Measurements from ENCODE around the gene ENGASE. TPM values are rescaled to one million over a fixed set of nuclear protein-coding genes. Genes with fewer than 3 reads are reported as not detected.

ENGASE gene
- total RNA-seq, 1 donor from 2014 or later = 16.8 TPM

GRCh38 chr17:79090443-79091225 lies 16.0 kb downstream of the ENGASE start:
- H3K4me3 Mint-ChIP-seq (ENCODE audit: unreplicated experiment) = no peak overlapping the region
- DNase-seq (ENCODE audit: low spot score) = no peak

DNA sequence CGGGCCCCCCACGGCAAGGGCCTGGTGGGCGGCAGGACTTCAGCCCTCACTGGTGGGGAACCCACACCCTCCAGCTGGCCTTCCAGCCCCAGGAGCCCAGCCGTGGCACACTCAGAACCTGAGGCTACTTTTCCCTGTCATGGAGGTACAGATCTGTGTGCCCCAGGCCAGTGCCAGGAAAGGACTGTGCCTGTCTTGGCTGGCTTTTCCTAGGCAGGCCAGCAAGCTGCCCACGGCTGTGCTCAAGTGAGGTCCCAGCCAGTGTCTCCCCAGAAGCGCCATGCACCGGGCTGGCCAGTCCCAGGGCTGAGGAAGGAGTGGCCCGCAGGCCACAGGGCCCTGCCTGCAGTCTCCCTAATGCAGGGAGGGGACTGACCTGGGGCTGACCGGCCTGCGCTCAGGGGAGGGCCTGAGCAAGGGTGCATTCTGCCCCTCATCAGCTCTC lies 16.6 kb downstream of the ENGASE start:
- Mint-ChIP-seq H3K36me3 (ENCODE audit: low read depth) (no peaks in the 10 kb centered on the region), H3K27me3 (ENCODE audit: low read depth) (peaks cover 1% of the 10 kb centered on the region), H3K9me3 (ENCODE audit: low read depth) (no peaks in the 10 kb centered on the region), H3K4me3 (ENCODE audit: unreplicated experiment) (no peak overlapping the region), H3K27ac (ENCODE audit: unreplicated experiment) (no peak overlapping the region), H3K4me1 (ENCODE audit: low read depth) (no peaks in the 10 kb centered on the region)
- TF ChIP-seq, protein P1, sequence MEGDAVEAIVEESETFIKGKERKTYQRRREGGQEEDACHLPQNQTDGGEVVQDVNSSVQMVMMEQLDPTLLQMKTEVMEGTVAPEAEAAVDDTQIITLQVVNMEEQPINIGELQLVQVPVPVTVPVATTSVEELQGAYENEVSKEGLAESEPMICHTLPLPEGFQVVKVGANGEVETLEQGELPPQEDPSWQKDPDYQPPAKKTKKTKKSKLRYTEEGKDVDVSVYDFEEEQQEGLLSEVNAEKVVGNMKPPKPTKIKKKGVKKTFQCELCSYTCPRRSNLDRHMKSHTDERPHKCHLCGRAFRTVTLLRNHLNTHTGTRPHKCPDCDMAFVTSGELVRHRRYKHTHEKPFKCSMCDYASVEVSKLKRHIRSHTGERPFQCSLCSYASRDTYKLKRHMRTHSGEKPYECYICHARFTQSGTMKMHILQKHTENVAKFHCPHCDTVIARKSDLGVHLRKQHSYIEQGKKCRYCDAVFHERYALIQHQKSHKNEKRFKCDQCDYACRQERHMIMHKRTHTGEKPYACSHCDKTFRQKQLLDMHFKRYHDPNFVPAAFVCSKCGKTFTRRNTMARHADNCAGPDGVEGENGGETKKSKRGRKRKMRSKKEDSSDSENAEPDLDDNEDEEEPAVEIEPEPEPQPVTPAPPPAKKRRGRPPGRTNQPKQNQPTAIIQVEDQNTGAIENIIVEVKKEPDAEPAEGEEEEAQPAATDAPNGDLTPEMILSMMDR (IDR thresholded peaks at IDR 0.05) = no peak
- no peak for DNase-seq (ENCODE audit: low spot score)

More at GRCh38 chr17:79090443-79091225, 16.0 kb downstream of the ENGASE start:
- Mint-ChIP-seq H3K36me3 (ENCODE audit: low read depth) (peaks cover 2% of the 10 kb centered on the region), H3K27ac (ENCODE audit: unreplicated experiment) (no peak overlapping the region), H3K9me3 (ENCODE audit: low read depth) (no peaks in the 10 kb centered on the region), H3K4me1 (ENCODE audit: low read depth) (no peaks in the 10 kb centered on the region), H3K27me3 (ENCODE audit: low read depth) (peaks cover 1% of the 10 kb centered on the region)
- TF ChIP-seq, protein P1 (IDR thresholded peaks at IDR 0.05) = peak; percentile 12

DNA sequence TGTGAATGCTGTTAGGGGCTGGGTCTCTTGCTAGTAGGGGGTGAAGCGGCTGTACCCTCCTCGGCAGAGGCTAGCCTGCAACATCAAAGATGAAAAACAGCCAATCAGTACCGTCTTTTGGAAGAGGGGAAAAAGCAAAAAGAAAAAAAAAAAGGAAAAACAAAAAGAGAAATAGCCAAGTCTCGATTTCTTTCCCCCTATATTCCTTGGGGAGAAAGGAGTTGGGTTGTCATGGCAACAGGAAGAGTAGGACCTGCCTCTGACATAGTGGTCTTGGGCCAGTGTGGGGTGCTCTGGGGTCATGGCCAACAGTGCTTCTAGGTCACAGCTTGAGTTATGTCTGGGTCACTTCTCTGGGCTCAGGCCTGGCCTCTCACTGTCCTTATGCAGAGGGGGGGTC lies 17.9 kb downstream of the ENGASE start:
- Mint-ChIP-seq H3K4me1 (ENCODE audit: low read depth) (no peaks in the 10 kb centered on the region), H3K4me3 (ENCODE audit: unreplicated experiment) (no peak overlapping the region), H3K27ac (ENCODE audit: unreplicated experiment) (no peak overlapping the region), H3K36me3 (ENCODE audit: low read depth) (no peaks in the 10 kb centered on the region), H3K9me3 (ENCODE audit: low read depth) (no peaks in the 10 kb centered on the region), H3K27me3 (ENCODE audit: low read depth) (peaks cover 1% of the 10 kb centered on the region)
- TF ChIP-seq, protein P1 (IDR thresholded peaks at IDR 0.05) = no peak
- no peak for DNase-seq (ENCODE audit: low spot score)

- no peaks in the 10 kb centered on the region for H3K4me1 Mint-ChIP-seq (ENCODE audit: low read depth)
- H3K9me3 Mint-ChIP-seq (ENCODE audit: low read depth) = no peaks in the 10 kb centered on the region
- no peaks in the 10 kb centered on the region for H3K36me3 Mint-ChIP-seq (ENCODE audit: low read depth)
- H3K27me3 Mint-ChIP-seq (ENCODE audit: low read depth) = peaks cover 8% of the 10 kb centered on the region
- no peak overlapping the region for H3K27ac Mint-ChIP-seq (ENCODE audit: unreplicated experiment)
- TF ChIP-seq, protein P1 (IDR thresholded peaks at IDR 0.05) = no peak
- no peak overlapping the region for H3K4me3 Mint-ChIP-seq (ENCODE audit: unreplicated experiment)
- no peak for DNase-seq (ENCODE audit: low spot score)
These were observed 18.6 kb downstream of the ENGASE start for GRCh38 chr17:79093270-79093669.

GRCh38 chr17:79094261-79094660 lies 19.6 kb downstream of the ENGASE start:
- Mint-ChIP-seq H3K27ac (ENCODE audit: unreplicated experiment) (no peak overlapping the region), H3K9me3 (ENCODE audit: low read depth) (no peaks in the 10 kb centered on the region), H3K36me3 (ENCODE audit: low read depth) (no peaks in the 10 kb centered on the region), H3K4me3 (ENCODE audit: unreplicated experiment) (no peak overlapping the region), H3K4me1 (ENCODE audit: low read depth) (no peaks in the 10 kb centered on the region), H3K27me3 (ENCODE audit: low read depth) (peaks cover 15% of the 10 kb centered on the region)
- TF ChIP-seq, protein P1 (IDR thresholded peaks at IDR 0.05) = no peak
- DNase-seq (ENCODE audit: low spot score) = no peak
